ENCODE results near the gene PTPRT.

PTPRT gene

GRCh38 chr20:42130810-42131596 lies 1058.7 kb downstream of the PTPRT start:
- TF ChIP-seq ZBTB7A (IDR thresholded peaks at IDR 0.05; ENCODE audit: low read depth), result no peak
- TF ChIP-seq TEAD4 (IDR thresholded peaks at IDR 0.05), result no peak
- no peak for TF ChIP-seq TAF1 (IDR thresholded peaks at IDR 0.05; ENCODE audit: low read depth)
- no peak for TF ChIP-seq FOXM1 (IDR thresholded peaks at IDR 0.05; ENCODE audit: borderline replicate concordance, low read depth)
- no peak for TF ChIP-seq TCF12 (IDR thresholded peaks at IDR 0.05; ENCODE audit: low read depth)
- no peak for TF ChIP-seq NFIC (IDR thresholded peaks at IDR 0.05)
- no peak for TF ChIP-seq EGR1 (IDR thresholded peaks at IDR 0.05)
- TF ChIP-seq, protein P1, sequence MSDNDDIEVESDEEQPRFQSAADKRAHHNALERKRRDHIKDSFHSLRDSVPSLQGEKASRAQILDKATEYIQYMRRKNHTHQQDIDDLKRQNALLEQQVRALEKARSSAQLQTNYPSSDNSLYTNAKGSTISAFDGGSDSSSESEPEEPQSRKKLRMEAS (IDR thresholded peaks at IDR 0.05), result no peak
- no peak for TF ChIP-seq EP300 (IDR thresholded peaks at IDR 0.05; ENCODE audit: borderline replicate concordance)
- no peak for TF ChIP-seq RAD21 (IDR thresholded peaks at IDR 0.05; ENCODE audit: low read depth)
- TF ChIP-seq, protein P2, sequence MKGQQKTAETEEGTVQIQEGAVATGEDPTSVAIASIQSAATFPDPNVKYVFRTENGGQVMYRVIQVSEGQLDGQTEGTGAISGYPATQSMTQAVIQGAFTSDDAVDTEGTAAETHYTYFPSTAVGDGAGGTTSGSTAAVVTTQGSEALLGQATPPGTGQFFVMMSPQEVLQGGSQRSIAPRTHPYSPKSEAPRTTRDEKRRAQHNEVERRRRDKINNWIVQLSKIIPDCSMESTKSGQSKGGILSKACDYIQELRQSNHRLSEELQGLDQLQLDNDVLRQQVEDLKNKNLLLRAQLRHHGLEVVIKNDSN (IDR thresholded peaks at IDR 0.05), result no peak
- no peak for TF ChIP-seq CREB1 (IDR thresholded peaks at IDR 0.05; ENCODE audit: low read depth)

DNA sequence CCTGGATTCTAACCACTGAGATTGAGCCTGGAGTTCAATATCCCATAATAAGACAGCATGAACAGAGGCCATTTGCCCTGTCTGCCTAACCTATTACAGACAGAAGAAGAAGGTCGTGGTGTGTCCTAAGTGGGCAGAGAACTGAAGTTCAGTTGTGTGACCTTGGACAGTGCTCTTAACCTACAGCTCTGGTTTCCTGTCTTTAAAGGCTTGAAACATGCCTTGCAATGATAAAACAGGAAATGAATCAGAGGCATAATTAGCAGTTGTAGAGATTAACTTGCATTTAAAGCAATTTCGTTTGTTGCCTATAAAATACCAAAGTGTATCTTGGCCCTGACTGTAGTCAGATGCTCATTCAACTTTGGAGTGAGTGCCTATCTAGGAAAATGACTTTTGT lies 1064.3 kb downstream of the PTPRT start:
- TF ChIP-seq TEAD4 (IDR thresholded peaks at IDR 0.05) (no peak), ZBTB7A (IDR thresholded peaks at IDR 0.05; ENCODE audit: low read depth) (no peak), FOXM1 (IDR thresholded peaks at IDR 0.05; ENCODE audit: borderline replicate concordance, low read depth) (no peak), TCF12 (IDR thresholded peaks at IDR 0.05; ENCODE audit: low read depth) (no peak), CREB1 (IDR thresholded peaks at IDR 0.05; ENCODE audit: low read depth) (no peak), RAD21 (IDR thresholded peaks at IDR 0.05; ENCODE audit: low read depth) (no peak), TAF1 (IDR thresholded peaks at IDR 0.05; ENCODE audit: low read depth) (no peak)
- TF ChIP-seq, protein P2 (IDR thresholded peaks at IDR 0.05), result no peak

DNA sequence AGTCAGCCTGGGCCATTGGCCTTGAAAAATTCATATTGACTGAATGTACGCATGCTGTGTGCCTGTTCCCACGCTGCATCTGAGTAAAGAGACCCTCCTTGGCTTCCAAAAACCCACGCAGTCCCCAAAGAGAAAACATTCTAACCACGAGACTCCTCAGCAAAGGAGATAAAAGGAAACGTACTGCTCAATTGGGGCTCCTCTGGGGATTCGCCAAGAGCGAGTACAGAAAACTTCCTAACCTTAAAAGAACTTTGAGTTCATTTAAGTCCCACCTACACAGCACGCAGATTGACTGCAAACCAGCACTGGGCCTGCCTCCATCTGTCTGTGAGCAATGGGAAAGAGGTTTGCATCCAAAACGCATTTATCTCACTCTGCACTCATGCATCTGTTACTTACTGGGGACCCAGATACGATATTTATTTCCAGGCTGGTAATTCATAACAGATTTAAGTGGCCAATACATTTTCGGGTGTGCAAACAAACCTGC lies 1065.7 kb downstream of the PTPRT start:
- TF ChIP-seq CEBPB (IDR thresholded peaks at IDR 0.05) (no peak), NFIC (IDR thresholded peaks at IDR 0.05) (no peak), CREB1 (IDR thresholded peaks at IDR 0.05; ENCODE audit: low read depth) (no peak), TAF1 (IDR thresholded peaks at IDR 0.05; ENCODE audit: low read depth) (no peak), EP300 (IDR thresholded peaks at IDR 0.05; ENCODE audit: borderline replicate concordance) (no peak), TCF12 (IDR thresholded peaks at IDR 0.05; ENCODE audit: low read depth) (no peak), YY1 (IDR thresholded peaks at IDR 0.05; ENCODE audit: low read depth) (no peak), RAD21 (IDR thresholded peaks at IDR 0.05; ENCODE audit: low read depth) (no peak), FOXM1 (IDR thresholded peaks at IDR 0.05; ENCODE audit: borderline replicate concordance, low read depth) (no peak), EGR1 (IDR thresholded peaks at IDR 0.05) (no peak), ZBTB7A (IDR thresholded peaks at IDR 0.05; ENCODE audit: low read depth) (no peak), TEAD4 (IDR thresholded peaks at IDR 0.05) (no peak)
- TF ChIP-seq, protein P3, sequence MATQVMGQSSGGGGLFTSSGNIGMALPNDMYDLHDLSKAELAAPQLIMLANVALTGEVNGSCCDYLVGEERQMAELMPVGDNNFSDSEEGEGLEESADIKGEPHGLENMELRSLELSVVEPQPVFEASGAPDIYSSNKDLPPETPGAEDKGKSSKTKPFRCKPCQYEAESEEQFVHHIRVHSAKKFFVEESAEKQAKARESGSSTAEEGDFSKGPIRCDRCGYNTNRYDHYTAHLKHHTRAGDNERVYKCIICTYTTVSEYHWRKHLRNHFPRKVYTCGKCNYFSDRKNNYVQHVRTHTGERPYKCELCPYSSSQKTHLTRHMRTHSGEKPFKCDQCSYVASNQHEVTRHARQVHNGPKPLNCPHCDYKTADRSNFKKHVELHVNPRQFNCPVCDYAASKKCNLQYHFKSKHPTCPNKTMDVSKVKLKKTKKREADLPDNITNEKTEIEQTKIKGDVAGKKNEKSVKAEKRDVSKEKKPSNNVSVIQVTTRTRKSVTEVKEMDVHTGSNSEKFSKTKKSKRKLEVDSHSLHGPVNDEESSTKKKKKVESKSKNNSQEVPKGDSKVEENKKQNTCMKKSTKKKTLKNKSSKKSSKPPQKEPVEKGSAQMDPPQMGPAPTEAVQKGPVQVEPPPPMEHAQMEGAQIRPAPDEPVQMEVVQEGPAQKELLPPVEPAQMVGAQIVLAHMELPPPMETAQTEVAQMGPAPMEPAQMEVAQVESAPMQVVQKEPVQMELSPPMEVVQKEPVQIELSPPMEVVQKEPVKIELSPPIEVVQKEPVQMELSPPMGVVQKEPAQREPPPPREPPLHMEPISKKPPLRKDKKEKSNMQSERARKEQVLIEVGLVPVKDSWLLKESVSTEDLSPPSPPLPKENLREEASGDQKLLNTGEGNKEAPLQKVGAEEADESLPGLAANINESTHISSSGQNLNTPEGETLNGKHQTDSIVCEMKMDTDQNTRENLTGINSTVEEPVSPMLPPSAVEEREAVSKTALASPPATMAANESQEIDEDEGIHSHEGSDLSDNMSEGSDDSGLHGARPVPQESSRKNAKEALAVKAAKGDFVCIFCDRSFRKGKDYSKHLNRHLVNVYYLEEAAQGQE (IDR thresholded peaks at IDR 0.05; ENCODE audit: low read depth), result no peak
- TF ChIP-seq, protein P2 (IDR thresholded peaks at IDR 0.05), result no peak
- TF ChIP-seq, protein P1 (IDR thresholded peaks at IDR 0.05), result no peak

GRCh38 chr20:42118409-42119125 lies 1071.1 kb downstream of the PTPRT start:
- TF ChIP-seq TEAD4 (IDR thresholded peaks at IDR 0.05) (no peak), FOXM1 (IDR thresholded peaks at IDR 0.05; ENCODE audit: borderline replicate concordance, low read depth) (no peak)
- TF ChIP-seq, protein P1 (IDR thresholded peaks at IDR 0.05), result no peak

DNA sequence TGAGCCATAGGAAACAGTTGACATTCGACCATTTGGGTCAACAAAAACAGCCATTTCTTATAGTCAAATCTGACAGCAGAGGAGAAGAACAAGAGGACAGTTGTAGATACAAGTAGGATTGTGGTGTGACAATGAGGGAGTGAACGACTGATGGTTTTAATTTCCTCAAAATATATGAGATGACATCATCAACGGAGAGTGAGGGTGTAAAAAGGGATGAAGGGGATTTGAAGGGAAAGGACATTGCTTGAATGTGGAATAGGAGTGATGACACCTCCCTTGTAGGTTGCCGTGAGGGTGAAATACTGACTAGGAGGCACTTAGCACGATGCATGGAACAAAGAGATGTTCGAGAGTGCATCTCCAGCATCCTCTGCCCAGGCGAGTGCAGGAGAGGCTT lies 1071.7 kb downstream of the PTPRT start:
- no peak for TF ChIP-seq EGR1 (IDR thresholded peaks at IDR 0.05)
- no peak for TF ChIP-seq RAD21 (IDR thresholded peaks at IDR 0.05; ENCODE audit: low read depth)
- TF ChIP-seq, protein P2 (IDR thresholded peaks at IDR 0.05), result no peak
- TF ChIP-seq EP300 (IDR thresholded peaks at IDR 0.05; ENCODE audit: borderline replicate concordance), result no peak

DNA sequence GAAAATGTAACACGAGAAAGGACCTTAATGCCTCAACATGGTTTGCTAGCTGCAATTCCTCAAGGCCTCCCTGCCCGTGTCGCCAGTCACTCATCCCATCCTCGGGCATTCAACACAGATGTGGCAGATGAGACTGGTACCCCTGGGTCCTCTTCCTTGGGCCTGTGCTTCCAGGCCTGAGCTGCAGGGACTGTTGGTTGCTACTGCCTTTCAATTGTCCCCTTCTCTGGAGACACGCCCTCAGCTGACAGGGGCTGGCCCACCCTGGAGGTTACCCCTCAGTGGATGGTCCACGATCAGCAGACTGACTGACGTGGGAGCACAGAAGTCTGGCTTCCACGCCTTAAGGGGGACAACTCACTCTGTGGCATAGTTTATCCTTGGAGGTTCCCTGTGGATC lies 1076.5 kb downstream of the PTPRT start:
- TF ChIP-seq RAD21 (IDR thresholded peaks at IDR 0.05; ENCODE audit: low read depth), result no peak
- no peak for TF ChIP-seq TCF12 (IDR thresholded peaks at IDR 0.05; ENCODE audit: low read depth)
- TF ChIP-seq TEAD4 (IDR thresholded peaks at IDR 0.05), result no peak
- no peak for TF ChIP-seq ZBTB7A (IDR thresholded peaks at IDR 0.05; ENCODE audit: low read depth)
- no peak for TF ChIP-seq EP300 (IDR thresholded peaks at IDR 0.05; ENCODE audit: borderline replicate concordance)
- TF ChIP-seq, protein P3 (IDR thresholded peaks at IDR 0.05; ENCODE audit: low read depth), result no peak
- no peak for TF ChIP-seq YY1 (IDR thresholded peaks at IDR 0.05; ENCODE audit: low read depth)
- TF ChIP-seq FOXM1 (IDR thresholded peaks at IDR 0.05; ENCODE audit: borderline replicate concordance, low read depth), result no peak
- no peak for TF ChIP-seq EGR1 (IDR thresholded peaks at IDR 0.05)
- TF ChIP-seq, protein P1 (IDR thresholded peaks at IDR 0.05), result no peak
- TF ChIP-seq NFIC (IDR thresholded peaks at IDR 0.05), result no peak
- no peak for TF ChIP-seq CREB1 (IDR thresholded peaks at IDR 0.05; ENCODE audit: low read depth)
- TF ChIP-seq CEBPB (IDR thresholded peaks at IDR 0.05), result no peak
- TF ChIP-seq TAF1 (IDR thresholded peaks at IDR 0.05; ENCODE audit: low read depth), result no peak
- TF ChIP-seq, protein P2 (IDR thresholded peaks at IDR 0.05), result no peak

All from Ishikawa (cell line).